Parathyroid adenoma (tissue), 2 donors: ENCODE data around the gene LIFR.

Experiments
- H2AFZ ChIP-seq: fragments of 300-600 bp; sonication (generic); one replicate; pipeline ENCODE4 v1.7.0; 2017; ENCODE audit warnings: antibody characterized with exemption, mild to moderate bottlenecking
- H3K27ac ChIP-seq: fragments of 300-600 bp; sonication (generic); one replicate; pipeline ENCODE4 v1.7.0; 2017
- H3K27me3 ChIP-seq: fragments of 300-600 bp; sonication (generic); one replicate; pipeline ENCODE4 v1.7.0; 2017; ENCODE audit warnings: low read length; ENCODE audit not compliant: control insufficient read depth, insufficient read depth
- H3K36me3 ChIP-seq: fragments of 300-600 bp; sonication (generic); one replicate; pipeline ENCODE4 v1.7.0; 2017; ENCODE audit warnings: low read length; ENCODE audit not compliant: control insufficient read depth, insufficient read depth
- H3K4me1 ChIP-seq: fragments of 300-600 bp; sonication (generic); one replicate; pipeline ENCODE4 v1.7.0; 2017; ENCODE audit warnings: control low read depth
- H3K4me2 ChIP-seq: fragments of 300-600 bp; sonication (generic); one replicate; pipeline ENCODE4 v1.7.0; 2017; ENCODE audit warnings: low read length
- H3K4me3 ChIP-seq: fragments of 300-600 bp; sonication (generic); one replicate; pipeline ENCODE4 v1.7.0; 2017; ENCODE audit warnings: low read depth, low read length
- H3K79me2 ChIP-seq: fragments of 300-600 bp; sonication (generic); one replicate; pipeline ENCODE4 v1.7.0; 2017; ENCODE audit warnings: control low read depth
- H3K9ac ChIP-seq: fragments of 300-600 bp; sonication (generic); one replicate; pipeline ENCODE4 v1.7.0; 2017; ENCODE audit warnings: mild to moderate bottlenecking
- H3K9me3 ChIP-seq: fragments of 300-600 bp; sonication (generic); one replicate; pipeline ENCODE4 v1.7.0; 2017; ENCODE audit warnings: low read length; ENCODE audit not compliant: control insufficient read depth
- TF ChIP-seq, protein P1 (sequence below): fragments of 300-600 bp; sonication (generic); IDR thresholded peaks from one replicate; pipeline ENCODE4 v1.7.0; 2017; ENCODE audit warnings: antibody characterized with exemption, mild to moderate bottlenecking
- donor health status: primary hyperparathyroidism.

The LIFR gene

GRCh38 chr5:38465061-38465460, 91.4 kb downstream of the LIFR start:
- Histone ChIP-seq H3K79me2 (no peaks in the 10 kb centered on the region), H3K27ac (no peak overlapping the region), H3K36me3 (no peaks in the 10 kb centered on the region), H3K27me3 (no peaks in the 10 kb centered on the region), H3K4me2 (no peak overlapping the region), H3K9me3 (no peaks in the 10 kb centered on the region), H3K9ac (no peak overlapping the region), H3K4me1 (peaks cover 4% of the 10 kb centered on the region), H3K4me3 (no peak overlapping the region), H2AFZ (no peak overlapping the region)
- TF ChIP-seq, protein P1, sequence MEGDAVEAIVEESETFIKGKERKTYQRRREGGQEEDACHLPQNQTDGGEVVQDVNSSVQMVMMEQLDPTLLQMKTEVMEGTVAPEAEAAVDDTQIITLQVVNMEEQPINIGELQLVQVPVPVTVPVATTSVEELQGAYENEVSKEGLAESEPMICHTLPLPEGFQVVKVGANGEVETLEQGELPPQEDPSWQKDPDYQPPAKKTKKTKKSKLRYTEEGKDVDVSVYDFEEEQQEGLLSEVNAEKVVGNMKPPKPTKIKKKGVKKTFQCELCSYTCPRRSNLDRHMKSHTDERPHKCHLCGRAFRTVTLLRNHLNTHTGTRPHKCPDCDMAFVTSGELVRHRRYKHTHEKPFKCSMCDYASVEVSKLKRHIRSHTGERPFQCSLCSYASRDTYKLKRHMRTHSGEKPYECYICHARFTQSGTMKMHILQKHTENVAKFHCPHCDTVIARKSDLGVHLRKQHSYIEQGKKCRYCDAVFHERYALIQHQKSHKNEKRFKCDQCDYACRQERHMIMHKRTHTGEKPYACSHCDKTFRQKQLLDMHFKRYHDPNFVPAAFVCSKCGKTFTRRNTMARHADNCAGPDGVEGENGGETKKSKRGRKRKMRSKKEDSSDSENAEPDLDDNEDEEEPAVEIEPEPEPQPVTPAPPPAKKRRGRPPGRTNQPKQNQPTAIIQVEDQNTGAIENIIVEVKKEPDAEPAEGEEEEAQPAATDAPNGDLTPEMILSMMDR = no peak

GRCh38 chr5:38463634-38464521, 92.6 kb downstream of the LIFR start:
- Histone ChIP-seq H3K4me2 (no peak overlapping the region), H3K4me3 (no peak overlapping the region), H2AFZ (no peak overlapping the region), H3K9me3 (no peaks in the 10 kb centered on the region), H3K27me3 (no peaks in the 10 kb centered on the region), H3K9ac (no peak overlapping the region), H3K4me1 (peaks cover 4% of the 10 kb centered on the region), H3K79me2 (no peaks in the 10 kb centered on the region), H3K36me3 (no peaks in the 10 kb centered on the region), H3K27ac (peak overlapping the region; percentile 8)
- TF ChIP-seq, protein P1 = no peak

DNA sequence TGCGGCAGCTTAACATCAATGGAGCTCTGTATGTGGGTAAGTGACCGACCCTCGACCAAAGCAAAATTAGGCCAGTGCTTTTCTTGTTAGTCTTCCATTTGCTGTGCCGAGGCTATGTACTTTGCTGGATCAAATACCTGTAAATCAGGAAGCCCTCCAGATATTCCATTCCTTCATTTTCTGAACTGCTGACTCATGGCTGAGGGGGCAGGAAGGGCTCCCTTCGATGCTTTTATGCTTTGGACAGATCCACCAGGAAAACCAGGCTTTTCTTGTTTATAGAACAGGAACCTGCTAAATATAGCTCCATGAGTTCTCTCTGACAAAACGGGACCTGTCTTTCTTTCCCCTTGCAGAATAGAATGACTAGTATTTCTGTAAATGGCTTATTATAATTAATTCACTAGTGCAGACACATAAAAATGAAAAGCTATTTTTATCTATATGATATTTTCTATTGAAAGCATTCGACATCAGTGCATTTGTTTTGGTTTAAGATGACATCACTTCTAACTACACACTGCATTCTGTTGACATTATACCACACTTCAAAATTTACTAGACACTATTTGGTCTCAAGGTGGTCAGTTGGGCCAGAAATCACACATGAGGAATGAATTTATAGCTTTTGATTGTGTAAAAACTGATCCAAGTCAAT, 93.3 kb downstream of the LIFR start:
- Histone ChIP-seq H3K36me3 (no peaks in the 10 kb centered on the region), H3K4me1 (peaks cover 4% of the 10 kb centered on the region), H3K27ac (peak overlapping the region; percentile 8), H3K27me3 (no peaks in the 10 kb centered on the region), H2AFZ (no peak overlapping the region), H3K79me2 (no peaks in the 10 kb centered on the region), H3K9me3 (no peaks in the 10 kb centered on the region), H3K4me2 (no peak overlapping the region), H3K9ac (no peak overlapping the region), H3K4me3 (no peak overlapping the region)
- TF ChIP-seq, protein P1 = no peak

- H3K4me3 ChIP-seq = no peak overlapping the region
- H3K27ac ChIP-seq = no peak overlapping the region
- no peak overlapping the region for H3K9ac ChIP-seq
- no peak overlapping the region for H3K4me2 ChIP-seq
- TF ChIP-seq, protein P1 = no peak
- no peaks in the 10 kb centered on the region for H3K79me2 ChIP-seq
- no peaks in the 10 kb centered on the region for H3K4me1 ChIP-seq
- H3K9me3 ChIP-seq = no peaks in the 10 kb centered on the region
- no peaks in the 10 kb centered on the region for H3K36me3 ChIP-seq
- no peaks in the 10 kb centered on the region for H3K27me3 ChIP-seq
- H2AFZ ChIP-seq = no peak overlapping the region
Observed at GRCh38 chr5:38458174-38458573, 98.3 kb downstream of the LIFR start.
